ENCODE data around the gene RAD51B.

Gene RAD51B

GRCh38 chr14:68497011-68497410 is 677.4 kb downstream of the RAD51B start:
- DNase-seq, result no peak

DNA sequence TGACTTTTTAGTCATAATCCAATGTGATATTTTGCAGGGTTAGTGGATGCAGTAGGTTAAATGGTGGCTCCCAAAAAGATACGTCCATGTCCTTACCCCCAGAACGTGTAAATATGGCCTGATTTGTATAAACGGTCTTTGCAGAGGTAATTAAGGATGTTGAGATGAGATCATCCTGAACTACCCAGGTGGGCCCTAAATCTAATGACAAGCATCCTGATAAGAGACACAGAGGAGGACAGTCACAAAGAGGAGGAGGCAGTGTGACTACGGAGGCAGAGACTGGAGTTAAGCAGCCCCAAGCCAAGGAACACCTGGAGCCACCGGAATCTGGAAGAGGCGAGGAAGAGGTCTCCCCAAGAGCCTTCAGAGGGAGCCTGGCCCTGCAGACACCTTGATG is 679.9 kb downstream of the RAD51B start:
- DNase-seq, result no peak

GRCh38 chr14:68501171-68501570 is 681.6 kb downstream of the RAD51B start:
- DNase-seq, result no peak

- peak in 2 of 58 donors; percentile 15 to 27 for DNase-seq
These were observed 682.1 kb downstream of the RAD51B start for GRCh38 chr14:68501614-68502052.

GRCh38 chr14:68502230-68502629 is 682.7 kb downstream of the RAD51B start:
- DNase-seq, result no peak

DNA sequence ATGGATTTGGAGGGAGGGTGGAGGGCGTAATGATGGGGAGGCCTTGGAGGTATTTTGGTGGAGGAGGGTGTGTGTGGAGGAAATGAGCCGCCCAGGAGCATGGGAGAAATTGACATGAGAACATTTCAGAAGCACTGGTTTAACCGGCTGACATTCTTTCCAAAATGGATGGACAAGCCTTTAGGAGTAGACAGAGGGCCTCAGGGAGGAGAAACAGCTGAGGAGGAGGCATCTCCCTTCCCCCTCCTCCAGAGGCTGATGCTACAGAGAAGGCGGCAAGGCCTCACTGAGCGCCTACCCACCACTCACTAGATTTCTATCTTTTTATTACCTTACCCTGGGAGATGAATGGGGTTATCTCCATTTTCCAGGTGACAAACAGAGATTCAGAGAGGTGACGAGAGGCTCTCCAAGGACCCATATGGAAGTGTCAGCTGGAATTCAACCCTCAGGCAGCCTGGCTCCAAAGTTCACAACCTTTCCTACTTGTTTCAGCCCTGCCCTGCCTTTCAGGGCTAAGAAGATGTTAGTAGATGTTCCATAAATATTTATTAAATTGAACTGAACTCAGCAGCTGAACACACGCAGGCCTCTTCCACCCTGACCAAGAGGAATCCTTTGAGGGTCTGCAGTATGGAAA is 683.7 kb downstream of the RAD51B start:
- no peak for DNase-seq

DNA sequence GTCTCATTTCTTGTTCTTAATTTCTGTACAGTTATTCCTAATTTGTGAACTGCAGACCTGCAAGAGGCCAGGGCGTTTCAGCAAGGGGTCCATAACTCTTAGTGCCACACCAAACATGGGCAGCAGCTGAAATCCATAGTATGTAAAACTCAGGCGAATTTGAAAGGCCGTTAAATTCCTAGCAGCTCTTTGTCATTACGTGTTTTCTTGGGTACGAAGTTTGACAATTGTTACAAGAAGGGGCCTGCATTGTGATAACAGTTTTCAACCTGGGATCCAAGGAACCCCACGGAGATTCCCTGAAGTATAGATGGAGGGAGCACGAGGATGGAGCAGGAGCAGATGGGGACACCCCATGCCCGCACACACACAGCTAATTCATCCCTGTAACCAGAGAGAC is 685.3 kb downstream of the RAD51B start:
- no peak for DNase-seq

DNA sequence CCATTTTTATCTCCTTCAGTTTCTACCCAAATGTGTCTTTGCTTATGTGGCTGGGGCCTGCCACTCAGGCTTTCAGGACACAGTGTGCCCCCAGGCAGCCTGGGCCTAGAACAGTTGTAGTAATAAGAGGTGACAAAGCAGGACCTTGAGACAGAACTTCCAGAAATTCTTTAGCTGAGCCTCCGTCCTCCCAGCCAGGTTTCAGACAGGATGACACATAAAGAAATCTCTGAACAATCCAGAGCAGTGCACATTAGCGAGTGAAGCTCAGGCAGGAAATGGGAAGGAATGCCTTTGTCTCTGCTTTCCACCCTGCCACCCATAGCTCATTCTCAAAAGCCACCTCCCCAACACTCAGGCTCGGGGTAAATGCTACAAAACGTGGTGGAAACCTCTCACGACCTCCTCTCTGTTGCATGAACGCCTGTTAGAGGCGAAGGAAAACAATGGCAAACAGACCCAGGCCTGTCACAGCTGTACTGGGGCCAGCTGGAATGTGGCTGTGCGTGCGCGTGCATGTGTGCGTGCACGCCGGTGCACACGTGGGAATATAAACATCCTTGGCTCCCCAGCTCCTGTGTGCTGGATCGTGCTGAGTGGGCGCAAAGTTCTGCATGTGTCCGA is 686.6 kb downstream of the RAD51B start:
- DNase-seq, result peak in 1 of 58 donors; percentile 7

GRCh38 chr14:68506645-68507419 is 687.3 kb downstream of the RAD51B start:
- DNase-seq, result no peak

DNA sequence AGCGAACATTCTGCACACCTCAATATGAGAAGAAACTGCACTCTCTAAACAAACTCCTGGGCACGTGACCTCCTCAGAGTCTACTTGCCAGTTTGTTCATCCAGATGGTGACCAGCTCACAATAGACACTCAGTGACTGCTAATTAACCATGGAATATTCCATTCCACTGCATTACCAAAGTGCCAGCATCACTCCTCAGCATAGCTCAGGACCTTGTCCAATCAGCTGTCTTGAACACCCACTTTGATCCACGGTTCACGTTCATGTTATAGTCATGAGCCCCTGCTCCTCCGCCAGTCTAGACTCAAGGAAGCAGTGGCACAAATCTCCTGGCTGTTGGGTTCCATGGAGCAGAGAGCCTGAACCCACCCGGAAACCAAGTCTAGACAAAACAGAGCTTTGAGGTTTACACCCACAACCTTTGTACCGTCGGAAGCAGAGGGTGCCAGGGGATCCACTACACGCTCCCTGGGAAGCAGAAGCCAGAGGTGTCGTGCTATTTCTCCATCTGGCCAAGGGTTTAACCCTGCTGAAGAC is 688.0 kb downstream of the RAD51B start:
- DNase-seq, result peak in 2 of 58 donors; percentile 20 to 22

DNA sequence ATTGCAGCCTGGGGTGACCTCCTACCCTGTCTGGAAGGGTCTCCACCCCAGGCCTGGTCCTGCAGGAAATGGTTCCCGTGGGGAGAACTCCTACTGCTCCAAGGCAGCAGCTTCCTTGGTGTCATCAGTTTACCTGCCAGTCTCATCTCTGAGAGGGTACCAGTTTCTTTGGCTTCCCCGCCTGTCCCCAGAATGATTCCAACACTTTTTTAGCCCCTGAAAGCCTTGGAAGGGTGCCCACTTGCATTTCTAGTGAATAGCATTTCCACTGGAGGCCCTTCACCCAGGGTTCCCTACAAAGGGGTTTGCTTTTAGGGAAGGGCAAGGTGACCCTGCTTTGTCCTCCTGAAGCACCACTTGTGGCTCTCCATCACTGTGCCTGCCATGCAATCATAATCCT is 689.0 kb downstream of the RAD51B start:
- no peak for DNase-seq

DNA sequence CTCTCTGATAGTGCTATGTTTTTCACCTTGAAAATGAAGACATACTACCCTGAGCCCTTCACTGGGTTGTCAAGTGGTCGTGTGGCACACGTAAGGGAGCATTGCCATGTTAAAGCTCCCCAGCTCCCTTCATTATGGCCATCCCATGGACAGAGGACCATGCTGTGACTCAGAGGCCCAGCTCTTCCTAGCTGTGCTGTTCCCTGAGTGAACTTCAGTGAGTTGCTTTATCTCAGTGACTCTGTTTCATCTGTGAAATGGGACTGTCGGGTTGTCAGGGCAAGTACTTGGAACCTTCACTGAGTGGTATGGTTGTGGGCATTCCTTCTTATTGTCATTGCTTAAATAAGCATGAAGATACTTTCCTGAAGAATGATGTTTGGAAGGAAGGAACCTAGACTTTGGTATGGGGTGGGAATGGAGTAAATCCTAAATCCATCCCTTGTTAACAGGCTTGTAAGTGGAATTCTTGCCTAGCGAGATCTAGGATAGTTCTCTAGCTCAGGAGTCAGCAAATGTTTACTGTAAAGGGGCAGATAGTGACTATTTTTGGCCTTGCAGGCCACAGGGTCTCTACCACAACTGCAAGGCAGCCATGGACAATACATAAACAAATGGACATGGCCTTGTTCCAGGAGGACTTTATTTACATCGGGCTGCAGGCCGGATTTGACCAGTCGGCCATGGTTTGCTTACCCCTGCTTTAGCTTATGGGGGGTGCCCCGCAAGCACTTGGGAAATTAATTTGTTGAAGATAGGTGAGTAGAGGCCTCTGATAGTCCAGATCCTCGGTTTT is 689.8 kb downstream of the RAD51B start:
- no peak for DNase-seq

DNA sequence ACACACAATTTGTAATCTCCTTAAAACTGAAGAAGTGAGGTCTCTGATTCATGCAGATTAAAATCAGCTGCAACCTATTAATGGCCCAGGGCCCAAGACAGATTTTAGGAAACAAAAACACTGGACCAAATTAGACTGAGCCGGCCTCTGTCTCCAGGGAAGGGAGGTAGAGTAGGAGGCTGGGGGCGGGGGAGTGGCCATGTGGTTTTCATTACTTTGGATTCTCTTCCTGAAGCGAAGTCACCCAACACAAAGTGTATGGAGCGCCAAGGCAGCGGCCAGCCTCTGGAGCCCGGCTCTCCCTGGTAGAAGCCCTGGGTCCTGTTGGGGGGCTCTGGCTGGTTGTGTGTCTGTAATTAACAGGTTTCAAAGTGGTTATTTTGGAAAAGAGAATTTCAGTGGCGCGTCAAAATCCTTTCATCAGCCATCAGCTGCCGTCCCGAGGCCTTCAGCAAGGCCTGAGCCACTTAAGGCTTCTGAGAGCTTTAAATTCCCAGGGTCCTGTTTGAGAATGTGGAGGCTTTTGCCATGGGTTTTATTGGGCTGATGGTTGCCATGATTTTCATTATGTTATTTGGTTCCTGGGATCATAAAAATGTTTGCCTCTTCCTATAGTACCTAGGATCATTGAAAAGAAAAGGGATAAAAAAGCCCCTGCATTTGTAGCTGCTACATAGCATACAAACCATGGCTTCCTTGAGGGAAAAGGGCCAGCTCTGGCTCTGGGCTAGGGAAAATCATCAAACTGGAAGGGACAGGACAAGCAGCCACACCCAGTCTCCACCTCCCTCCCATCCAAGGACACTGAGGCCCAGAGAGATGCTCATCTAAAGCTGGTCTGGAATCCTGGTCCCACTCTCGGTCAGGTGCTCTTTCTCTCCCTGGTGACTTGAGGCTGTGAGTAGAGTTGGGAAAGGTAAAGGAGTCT is 690.9 kb downstream of the RAD51B start:
- no peak for DNase-seq

- no peak for DNase-seq
These were observed 691.8 kb downstream of the RAD51B start for GRCh38 chr14:68511129-68512047.

DNA sequence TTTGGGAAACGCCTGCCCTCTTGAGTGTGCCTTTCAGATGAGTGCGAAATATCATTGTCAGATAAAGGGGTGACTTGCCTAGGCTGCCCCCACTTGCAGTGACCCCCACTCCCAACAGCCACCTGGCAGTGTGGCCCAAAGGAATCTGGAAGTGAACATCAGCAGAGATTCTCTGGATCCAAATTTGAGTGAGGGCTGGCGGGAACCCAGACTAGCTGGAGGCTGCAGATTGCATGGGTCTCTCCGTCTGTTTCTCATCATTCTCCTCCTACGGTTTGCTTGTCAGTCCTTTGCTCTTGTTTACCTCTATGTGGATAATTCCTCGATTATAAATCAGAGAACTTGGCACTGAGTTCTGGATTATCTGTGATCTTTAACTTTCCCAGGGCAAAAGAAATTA is 692.5 kb downstream of the RAD51B start:
- DNase-seq, result no peak

- no peak for DNase-seq
These were observed 693.6 kb downstream of the RAD51B start for GRCh38 chr14:68513137-68513536.

GRCh38 chr14:68513838-68514607 is 694.4 kb downstream of the RAD51B start:
- no peak for DNase-seq

DNA sequence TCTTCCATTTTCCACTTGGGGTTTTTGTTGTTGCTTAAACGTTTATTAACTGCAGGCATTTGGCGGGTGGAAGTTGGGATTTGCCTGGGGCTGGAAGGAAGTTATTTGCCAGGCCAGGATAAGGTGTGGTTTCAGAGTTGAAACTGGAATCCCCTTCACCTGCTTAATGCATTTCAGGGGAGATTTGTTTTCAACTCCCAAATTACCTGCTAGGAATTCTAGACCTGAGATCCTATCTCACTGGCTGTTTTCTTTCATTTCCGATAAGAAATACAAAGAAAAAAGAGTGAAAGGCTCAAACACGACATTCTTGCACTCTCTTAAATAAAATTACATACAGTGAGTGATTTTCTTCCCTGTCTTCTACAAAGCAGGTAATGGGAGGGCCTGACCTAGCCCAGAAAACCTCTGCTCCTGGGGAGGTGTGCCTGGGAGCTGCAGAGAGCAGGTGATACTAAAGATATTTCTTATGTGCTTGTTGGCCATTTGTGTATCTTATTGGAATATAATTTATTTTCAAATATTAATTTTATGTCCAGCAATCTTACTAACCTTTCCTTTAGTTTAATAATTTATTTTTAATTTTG is 695.1 kb downstream of the RAD51B start:
- DNase-seq, result no peak
